CD4-positive, alpha-beta T cell treated with Interleukin-17A for 1 hour (primary cell): Measurements from ENCODE around the gene SPINK5.

Source experiments
- DNase-seq: peaks from one replicate; pipeline ENCODE4 v3.0.0-alpha.2; 2020

Gene SPINK5

GRCh38 chr5:148179234-148179824 lies 115.5 kb downstream of the SPINK5 start:
- DNase-seq, result peak; percentile 58

GRCh38 chr5:148186248-148187003 lies 122.6 kb downstream of the SPINK5 start:
- DNase-seq, result peak; percentile 12
